Measurements from ENCODE around the gene SCCPDH.
"Not testable (repeated sequence)": the region's sequence is repeated elsewhere in the genome, so short reads cannot be mapped to it uniquely, and the experiment has no call there.

The SCCPDH gene

DNA sequence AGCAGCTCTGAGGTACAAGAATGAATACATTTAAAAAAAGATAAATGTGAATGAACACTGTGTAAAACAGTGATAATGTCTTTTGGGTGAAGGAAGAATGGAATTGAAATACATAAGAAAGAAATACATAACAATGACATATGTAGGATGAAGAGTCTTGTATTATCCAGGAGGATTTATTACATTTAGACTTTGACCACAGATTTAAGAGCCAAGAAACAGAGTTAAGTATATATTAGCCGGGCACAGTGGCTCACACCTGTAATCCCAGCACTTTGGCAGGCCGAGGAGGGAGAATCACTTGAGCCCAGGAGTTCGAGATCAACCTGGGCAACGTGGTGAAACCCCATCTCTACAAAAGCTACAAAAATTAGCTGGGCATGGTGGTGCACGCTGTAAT is 79.7 kb downstream of the SCCPDH start:
- DNase-seq = no peak

DNA sequence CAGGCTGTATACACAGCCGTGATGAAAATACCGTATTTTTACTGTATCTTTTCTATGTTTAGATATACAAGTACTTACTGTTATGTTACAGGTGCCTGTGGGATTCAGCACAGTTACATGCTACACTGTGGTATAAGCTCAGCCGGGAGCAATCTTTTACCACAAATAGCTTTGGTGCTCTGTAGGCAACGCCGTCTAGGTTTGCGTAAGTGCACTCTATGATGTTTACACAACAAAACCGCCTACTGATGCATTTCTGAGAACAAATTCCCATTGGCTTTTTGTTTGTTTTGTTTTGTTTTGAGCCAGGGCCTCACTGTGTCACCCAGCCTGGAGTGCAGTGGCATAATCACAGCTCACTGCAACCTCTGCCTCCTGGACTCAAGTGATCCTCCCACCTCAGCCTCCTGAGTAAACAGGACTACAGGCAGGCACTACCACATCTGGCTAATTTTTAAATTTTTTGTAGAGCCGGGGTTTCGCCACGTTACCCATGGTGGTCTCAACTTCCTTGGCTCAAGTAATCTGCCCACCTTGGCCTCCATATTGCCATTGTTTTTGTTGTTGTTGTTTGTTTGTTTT is 81.0 kb downstream of the SCCPDH start:
- no peak for DNase-seq

DNA sequence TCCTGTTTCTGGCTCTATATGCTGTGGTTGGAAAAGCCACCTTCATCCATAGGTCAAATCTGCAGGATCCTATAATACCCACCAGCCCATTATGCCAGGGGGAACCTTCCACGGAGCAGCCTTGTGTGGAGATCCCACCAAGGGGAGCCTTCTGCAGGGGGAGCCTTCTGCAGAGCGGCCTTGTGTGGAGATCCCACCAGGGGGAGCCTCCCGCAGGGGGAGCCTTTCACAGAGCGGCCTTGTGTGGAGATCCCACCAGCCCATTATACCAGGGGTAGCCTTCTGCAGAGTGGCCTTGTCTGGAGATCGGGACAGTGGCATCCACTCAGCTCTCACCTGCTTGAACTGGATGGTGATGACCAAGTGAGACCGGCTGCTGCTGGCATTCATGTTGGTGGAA is 85.3 kb downstream of the SCCPDH start:
- no peak for DNase-seq

DNA sequence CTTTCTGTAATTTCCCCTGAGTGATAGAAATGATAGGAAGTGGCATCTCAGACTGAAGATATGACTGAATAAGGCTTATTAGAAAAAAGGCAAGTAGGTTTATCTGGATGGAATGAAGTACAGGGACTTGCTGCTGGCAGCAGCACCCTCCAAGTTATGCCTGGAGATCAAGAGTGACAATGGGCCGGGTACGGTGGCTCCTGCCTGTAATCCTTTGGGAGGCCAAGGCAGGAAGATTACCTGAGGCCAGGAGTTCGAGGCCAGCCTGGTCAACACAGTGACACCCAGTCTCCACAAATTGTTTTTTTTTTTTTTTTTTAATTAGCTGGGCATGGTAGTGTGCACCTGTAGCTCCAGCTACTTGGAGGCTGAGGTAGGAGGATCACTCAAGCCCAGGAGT is 87.8 kb downstream of the SCCPDH start:
- DNase-seq = no peak

DNA sequence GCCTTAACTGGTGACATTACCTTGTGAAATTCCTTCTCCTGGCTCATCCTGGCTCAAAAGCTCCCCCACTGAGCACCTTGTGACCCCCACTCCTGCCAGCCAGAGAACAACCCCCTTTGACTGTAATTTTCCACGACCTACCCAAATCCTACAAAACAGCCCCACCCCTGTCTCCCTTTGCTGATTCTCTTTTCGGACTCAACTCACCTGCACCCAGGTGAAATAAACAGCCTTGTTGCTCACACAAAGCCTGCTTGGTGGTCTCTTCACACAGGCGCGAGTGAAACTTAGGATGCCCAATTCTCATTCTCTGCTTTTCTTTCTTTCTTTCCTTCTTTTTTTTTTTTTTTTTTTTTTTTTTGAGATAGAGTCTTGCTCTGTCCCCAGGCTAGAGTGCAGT is 89.1 kb downstream of the SCCPDH start:
- not testable (repeated sequence) for DNase-seq

DNA sequence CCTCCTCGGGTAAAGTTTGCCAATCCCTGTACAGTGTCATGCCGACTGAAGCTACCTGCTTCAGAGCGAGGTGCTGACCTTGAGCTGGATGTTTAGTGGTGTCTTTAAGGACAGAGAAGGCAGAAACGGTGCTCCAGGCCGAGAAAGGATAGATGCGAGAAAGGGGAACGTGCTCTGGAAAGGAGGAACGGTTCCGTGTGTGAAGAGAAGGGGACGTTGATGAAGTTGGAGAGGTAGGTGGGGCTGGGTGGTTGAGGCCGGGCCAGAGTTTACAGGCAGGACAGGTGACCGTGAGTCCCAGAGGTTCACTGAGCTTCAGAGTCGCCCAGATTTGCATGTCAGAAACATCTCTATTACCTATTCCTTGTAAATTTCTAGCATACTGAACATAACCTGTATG is 90.7 kb downstream of the SCCPDH start:
- no peak for DNase-seq

DNA sequence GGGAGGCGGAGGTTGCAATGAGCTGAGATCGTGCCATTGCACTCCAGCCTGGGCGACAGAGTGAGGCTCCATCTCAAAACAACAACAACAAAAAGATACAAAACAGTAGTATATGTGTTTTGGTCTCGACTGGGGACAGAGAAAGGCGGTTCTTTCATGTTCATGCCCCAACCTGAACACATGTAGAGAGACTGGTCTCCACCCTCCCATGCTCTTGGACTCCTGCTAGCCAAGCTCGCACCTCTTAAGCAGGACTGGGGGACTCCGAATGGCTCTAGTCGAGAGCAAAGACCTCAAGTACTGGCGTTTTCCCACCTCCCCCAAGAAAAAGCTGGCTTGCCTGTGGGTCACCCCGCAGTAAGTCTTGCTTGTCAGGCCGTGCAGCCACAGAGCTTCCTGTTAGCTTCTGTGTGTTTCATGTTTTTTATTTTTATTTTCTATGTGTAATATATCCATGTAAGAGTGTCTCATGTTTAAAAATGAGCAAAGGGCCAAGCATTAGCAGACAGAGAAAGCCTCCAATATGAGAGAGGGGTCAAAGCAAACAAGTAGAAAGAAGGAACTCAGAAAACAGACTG is 91.6 kb downstream of the SCCPDH start:
- DNase-seq = no peak
